Stimulated activated CD8-positive, alpha-beta memory T cell treated with anti-CD3 and anti-CD28 coated beads, Interleukin-12 subunit alpha, Interleukin-12 subunit beta, amount 100 ng/mL, for 1 hour (primary cell): ENCODE results near the gene MAGEA9B.
A peak's percentile ranks its signal among the peaks of the same experiment; 100 is the strongest.
"Not testable (repeated sequence)": the region's sequence is repeated elsewhere in the genome, so short reads cannot be mapped to it uniquely, and the experiment has no call there.

ENCODE experiments used
- DNase-seq: peaks from one replicate; pipeline ENCODE4 v3.0.0-alpha.2; 2020; ENCODE audit warnings: low read depth

MAGEA9B gene, protein sequence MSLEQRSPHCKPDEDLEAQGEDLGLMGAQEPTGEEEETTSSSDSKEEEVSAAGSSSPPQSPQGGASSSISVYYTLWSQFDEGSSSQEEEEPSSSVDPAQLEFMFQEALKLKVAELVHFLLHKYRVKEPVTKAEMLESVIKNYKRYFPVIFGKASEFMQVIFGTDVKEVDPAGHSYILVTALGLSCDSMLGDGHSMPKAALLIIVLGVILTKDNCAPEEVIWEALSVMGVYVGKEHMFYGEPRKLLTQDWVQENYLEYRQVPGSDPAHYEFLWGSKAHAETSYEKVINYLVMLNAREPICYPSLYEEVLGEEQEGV

GRCh38 chrX:149587359-149587758 is at the start of gene MAGEA9B:
Gene MAGEA9B, minus strand, starts transcription at chrX:149587459. Its CDS starts 4,280 bp downstream, at chrX:149583179.
- not testable (repeated sequence) for DNase-seq

- no peak for DNase-seq
Observed at GRCh38 chrX:149633511-149633910, 46.3 kb upstream of the MAGEA9B start.

DNA sequence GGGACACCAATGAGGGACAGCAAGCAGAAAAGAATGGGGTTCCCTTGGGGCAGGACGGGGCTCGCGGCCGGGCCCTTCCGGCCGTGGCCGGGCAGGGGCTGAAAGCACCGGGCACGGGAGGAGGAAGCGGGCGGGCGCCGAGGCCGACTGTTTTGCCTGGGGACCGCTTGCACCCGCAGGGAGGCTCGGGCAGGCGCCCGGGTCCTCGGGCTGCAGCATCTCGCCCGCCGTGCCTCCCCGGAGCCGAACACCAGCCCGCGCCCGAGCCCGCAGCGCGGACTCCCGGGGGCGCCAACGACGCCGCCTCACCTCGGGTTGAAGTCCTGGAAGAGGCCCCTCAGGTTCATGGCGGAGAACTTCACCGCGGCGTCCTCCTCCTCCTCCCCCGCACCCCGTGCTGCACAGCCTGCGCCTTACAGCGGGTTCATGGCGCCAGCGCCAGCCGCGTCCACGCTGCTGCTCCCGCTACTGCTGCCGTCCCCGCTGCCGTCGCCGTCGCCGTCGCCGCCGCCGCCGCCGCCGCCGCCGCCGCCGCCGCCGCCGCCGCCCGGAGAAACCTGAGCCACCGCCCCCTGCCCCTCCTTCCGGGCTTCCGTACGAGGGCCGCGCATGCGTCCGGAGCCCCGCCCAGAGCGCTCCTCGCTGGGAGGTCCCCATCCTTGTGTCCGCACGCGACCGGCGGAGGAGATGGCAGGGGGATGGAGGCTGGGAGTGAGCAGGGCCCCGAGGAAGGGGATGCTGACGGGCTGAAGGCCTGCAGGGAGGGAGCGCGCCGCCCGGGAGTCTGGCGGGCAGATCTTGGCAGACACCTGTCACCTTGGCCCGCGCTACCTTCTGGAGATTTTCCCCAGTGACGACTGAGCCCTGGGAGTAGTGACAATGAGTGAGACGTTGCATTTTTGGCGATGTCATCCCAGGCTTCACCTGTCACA is 44.2 kb upstream of the MAGEA9B start, which contains the start of gene TMEM185A:
Gene TMEM185A (minus strand): TSS at position 559 of the 932 bp plus-strand sequence. CDS start 212 bp downstream, at position 347.
- DNase-seq: peak; percentile 52

GRCh38 chrX:149630681-149631233 is 43.5 kb upstream of the MAGEA9B start:
- DNase-seq: no peak

GRCh38 chrX:149629730-149630387 is 42.6 kb upstream of the MAGEA9B start:
- no peak for DNase-seq

DNA sequence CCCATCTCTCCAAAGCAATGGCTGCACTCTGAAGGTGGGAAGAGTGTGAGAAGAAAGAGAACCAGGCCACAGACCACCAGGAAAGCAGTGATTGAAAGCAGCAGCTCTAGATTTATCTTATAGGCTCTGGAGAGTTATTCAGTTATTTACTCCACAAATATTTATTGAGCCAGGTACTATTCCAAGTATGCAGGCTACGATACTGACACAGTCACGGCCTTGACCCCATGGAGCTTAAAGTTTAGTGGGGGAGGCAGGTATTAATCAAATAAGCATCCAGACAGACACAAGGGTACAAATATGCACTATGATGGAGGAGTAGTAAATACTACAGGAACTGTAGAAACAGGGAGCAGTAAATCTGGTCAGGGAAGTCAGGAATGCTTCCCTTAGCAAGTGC is 41.5 kb upstream of the MAGEA9B start:
- DNase-seq: no peak

DNA sequence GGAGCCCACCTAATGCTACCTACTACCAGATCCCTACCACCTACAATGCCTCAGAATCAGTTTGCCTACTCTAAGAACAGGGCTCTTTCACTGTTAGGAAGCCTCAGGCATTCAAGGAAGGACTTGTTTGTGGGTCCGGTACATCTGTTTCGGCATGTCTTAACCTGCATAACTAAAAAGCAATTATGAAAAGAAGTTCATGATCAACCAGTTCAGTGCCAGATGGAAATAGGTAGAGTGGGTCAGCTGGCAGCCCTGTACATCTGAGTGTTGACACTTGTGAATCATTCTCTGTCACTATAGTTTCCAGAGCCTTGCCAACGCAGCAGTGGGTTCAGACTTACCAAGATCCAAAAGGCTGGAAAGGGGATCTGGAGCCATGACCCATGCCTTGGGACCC is 41.0 kb upstream of the MAGEA9B start:
- DNase-seq: no peak

DNA sequence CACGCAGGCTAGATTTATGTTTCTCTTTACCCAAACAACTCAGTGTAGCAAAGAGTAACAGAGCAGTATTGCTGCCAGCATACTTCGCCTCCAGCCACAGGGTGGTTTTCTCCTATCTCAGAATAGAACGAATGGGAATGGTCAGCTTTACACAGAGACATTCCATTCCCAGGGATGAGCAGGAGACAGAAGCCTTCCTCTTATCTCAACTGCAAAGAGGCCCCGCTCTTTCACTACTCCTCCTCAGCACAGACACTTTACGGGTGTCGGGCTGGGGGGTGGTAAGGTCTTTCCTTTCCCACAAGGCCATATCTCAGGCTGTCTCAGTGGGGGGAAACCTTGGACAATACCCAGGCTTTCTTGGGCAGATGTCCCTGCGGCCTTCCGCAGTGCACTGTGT is 39.6 kb upstream of the MAGEA9B start:
- not testable (repeated sequence) for DNase-seq

- DNase-seq: not testable (repeated sequence)
Observed at GRCh38 chrX:149619662-149620061, 32.4 kb upstream of the MAGEA9B start.

DNA sequence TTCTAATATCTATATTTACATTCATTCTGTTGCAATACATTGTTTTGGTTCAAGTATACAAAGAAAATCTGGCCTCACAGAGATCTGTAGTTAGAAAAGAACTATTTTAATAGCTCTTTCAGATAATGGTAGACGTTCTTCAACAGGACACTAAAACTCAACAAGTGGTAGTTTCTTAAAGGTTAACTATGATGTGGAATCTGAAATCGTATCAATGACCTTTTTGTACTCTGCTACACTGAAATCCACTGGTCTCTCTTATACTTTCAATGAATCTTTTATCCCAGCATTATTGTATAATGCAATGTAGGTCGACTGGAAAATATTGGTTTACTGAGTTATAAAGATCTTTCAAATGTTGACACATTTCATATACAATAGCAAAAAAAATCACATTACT is 31.6 kb upstream of the MAGEA9B start:
- no peak for DNase-seq

DNA sequence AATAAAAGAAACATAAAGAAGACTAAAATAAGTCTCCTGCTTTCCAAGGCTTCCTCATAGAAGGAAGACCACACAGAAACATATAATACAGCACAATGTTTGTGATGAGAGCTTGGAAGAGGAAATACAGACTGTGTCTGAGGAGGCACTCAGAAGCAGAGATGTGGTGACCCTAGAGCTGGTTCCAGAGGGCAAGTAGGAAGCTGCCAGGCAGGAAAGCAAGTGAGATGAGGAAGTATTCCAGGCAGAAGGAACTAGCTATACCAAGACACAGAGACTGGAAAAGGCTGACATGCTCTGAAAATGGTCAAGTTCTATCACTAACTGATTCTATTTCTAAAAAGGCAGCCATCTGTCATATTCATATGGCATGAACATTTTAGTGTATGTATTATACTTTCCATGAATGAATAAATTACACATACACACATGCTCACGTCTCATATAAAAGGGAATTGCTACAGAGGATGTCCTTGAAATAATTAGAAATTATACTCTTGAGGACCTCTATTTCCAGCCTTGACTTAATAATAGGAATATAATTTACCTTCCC is 24.4 kb upstream of the MAGEA9B start:
- DNase-seq: no peak

DNA sequence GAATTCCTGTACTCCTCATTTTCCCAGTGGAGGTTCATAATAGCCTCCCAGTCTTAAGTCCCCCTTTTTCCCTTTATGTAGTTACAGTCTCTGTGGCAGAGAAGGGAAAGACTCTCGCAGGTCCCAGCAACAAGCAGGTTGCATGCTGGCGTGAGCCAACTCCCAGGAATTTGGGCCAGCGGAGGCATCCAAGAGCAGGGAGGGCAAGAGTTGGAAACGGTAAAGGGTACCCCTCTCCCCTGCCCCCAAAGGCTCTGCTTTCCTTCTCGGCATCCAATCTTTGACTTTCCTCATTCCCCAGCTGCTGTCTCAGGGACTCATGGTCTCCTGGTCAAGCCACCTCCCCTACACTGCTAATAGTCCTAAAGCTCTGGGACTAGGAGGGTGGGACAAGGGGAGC is 23.3 kb upstream of the MAGEA9B start:
- no peak for DNase-seq

GRCh38 chrX:149607699-149608098 is 20.4 kb upstream of the MAGEA9B start:
- no peak for DNase-seq

GRCh38 chrX:149605248-149605885 is 18.1 kb upstream of the MAGEA9B start:
- not testable (repeated sequence) for DNase-seq

GRCh38 chrX:149598603-149599002 is 11.3 kb upstream of the MAGEA9B start:
- DNase-seq: not testable (repeated sequence)

DNA sequence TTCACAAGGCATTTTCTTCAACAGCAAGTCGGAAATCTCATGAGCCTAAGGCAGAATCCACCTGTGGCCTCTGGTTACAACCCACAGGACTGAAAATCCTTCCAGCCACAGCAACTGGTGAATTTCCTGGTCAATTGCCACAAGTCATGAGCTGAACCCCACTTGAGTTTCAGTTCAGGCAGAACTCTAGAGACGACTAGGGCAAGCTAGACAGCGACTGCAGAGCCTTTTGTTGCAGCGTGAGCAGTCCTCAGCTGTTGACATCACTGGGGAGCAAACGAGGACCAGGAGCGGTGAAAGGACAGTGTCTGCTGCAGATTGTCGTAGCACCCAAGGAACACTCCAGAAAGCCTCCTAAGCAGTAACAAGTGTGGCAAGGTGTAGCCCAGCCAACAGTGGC is 8.7 kb upstream of the MAGEA9B start:
- DNase-seq: not testable (repeated sequence)

- not testable (repeated sequence) for DNase-seq
Observed at GRCh38 chrX:149595214-149595613, 8.0 kb upstream of the MAGEA9B start, which contains the start of gene HSFX2. Gene HSFX2, minus strand, starts transcription at chrX:149595314. Its CDS starts 614 bp downstream, at chrX:149594700.

DNA sequence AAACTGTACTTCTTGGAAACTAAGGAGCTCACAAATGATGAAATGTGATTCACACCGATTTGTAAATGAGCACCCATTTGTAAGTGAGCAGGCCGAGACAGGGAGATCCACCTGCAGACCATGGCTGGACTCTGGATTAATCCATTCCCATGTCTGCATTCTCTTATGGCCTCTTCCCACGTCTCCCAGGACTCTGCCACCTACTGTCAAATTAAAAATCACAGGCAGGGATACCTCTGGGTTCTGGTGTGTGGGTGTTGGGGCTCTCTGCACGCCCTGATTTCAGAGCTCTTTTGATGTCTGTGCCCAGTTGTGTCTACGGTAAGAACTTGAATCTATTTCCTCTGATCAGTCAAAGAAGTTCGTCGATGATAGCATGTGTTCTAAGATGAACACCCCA is 3.7 kb upstream of the MAGEA9B start:
- DNase-seq: not testable (repeated sequence)

DNA sequence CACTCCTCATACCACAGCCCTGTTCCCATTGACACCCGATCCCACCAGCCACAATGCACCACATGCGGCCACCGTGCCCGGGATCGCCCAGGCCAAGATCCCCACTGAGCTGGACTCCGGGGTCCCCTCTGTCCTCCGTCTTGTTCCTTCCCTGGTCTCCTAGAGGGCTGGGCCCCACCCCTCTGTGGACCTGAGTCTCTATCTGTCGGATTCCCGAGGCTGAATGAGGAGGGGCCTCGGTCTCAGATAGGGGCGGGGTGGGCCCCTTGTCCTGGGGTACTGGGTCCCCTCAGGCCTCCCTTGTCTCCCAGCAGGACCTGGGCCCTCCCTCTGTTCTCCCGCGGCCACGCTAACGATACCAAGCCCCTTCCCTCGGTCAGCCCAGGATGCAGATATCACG is 1.6 kb downstream of the MAGEA9B start:
- DNase-seq: not testable (repeated sequence)

- not testable (repeated sequence) for DNase-seq
Observed at GRCh38 chrX:149573456-149573855, 13.8 kb downstream of the MAGEA9B start.

DNA sequence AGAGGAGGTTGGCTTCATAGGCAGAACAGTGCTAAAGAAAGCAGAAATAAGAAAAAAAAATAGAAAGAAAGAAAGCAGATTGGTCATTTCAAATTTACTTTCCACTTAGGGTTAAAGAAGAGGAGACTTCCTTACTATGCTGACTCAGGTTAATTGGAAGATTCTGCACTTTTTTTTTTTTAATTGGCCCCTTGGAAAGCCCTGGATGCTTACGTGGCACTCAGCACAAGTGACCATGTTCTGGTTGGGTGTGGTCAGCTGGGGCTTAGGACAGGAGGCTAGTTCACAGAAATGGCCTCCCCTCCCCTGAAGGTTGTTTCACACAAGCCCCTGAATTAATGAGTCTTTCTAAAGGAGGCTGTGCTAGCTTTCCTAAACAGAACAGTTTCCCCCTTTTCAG is 14.5 kb downstream of the MAGEA9B start:
- no peak for DNase-seq
